Activated CD4-positive, alpha-beta T cell treated with anti-CD3 and anti-CD28 coated beads, Interleukin-2, Interleukin-6, amounts not matched to agents 100 ng/mL and 50 ng/mL, durations not matched to agents 16 hours and 8 hours (primary cell): ENCODE results near the gene KANK3.
A peak's percentile ranks its signal among the peaks of the same experiment; 100 is the strongest.
"Not testable (repeated sequence)": the region's sequence is repeated elsewhere in the genome, so short reads cannot be mapped to it uniquely, and the experiment has no call there.

Experiments used
- DNase-seq: peaks from one replicate; pipeline ENCODE4 v3.0.0-alpha.2; 2020

Gene KANK3

DNA sequence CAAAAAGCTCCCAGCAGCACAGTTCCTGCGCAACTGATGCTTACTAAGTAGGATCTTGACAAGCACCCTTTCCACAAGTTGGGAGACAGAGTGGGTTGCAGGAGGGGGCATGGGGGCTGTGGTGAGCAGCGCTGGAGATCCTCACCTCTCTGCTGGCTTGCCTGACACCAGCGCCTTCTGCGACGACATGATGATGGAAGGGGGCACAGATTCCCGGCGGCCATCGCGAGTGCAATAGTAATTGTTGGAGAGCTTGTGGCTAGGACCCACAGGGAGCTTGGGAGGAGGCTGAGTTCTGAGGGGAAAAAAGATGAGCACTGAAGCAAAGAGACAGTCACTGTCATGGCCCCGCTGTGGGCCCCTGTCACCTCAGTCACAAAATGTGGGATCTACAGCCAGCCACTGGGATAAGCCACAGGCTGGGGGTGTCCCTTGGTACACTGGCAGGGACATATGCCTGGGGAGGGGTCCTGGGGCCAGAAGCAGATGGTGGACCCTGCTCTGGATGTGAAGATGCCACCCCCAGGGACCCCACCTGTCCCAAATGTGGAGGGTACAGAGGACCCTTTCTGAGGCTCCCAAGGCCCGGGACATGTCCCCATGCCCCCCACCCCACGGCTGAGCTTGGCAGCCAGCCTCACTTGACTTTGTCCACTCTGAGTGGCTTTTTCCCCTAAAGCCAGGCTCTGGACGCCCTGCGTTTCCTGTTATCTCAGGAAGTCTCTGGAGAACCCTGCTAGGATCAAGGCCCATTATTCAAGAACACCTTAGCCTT, 26.5 kb downstream of the KANK3 start:
- no peak for DNase-seq

DNA sequence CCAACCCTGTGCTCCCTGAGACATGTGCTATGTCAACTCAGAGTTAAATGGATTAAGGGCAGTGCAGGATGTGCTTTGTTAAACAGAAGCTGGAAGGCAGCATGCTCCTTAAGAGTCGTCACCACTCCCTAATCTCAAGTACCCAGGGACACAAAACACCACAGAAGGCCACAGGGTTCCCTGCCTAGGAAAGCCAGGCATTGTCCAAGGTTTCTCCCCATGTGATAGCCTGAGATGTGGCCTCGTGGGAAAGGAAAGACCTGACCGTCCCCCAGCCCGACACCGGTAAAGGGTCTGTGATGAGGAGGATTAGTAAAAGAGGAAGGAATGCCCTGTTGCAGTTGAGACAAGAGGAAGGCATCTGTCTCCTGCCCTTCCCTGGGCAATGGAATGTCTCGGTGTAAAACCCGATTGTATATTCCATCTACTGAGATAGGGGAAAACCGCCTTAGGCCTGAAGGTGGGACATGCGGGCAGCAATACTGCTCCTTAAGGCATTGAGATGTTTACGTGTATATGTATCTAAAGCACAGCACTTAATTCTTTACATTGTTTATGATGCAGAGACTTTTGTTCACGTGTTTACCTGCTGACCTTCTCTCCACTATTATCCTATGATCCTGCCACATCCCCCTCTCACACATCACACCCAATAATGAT, 28.0 kb downstream of the KANK3 start:
- not testable (repeated sequence) for DNase-seq

DNA sequence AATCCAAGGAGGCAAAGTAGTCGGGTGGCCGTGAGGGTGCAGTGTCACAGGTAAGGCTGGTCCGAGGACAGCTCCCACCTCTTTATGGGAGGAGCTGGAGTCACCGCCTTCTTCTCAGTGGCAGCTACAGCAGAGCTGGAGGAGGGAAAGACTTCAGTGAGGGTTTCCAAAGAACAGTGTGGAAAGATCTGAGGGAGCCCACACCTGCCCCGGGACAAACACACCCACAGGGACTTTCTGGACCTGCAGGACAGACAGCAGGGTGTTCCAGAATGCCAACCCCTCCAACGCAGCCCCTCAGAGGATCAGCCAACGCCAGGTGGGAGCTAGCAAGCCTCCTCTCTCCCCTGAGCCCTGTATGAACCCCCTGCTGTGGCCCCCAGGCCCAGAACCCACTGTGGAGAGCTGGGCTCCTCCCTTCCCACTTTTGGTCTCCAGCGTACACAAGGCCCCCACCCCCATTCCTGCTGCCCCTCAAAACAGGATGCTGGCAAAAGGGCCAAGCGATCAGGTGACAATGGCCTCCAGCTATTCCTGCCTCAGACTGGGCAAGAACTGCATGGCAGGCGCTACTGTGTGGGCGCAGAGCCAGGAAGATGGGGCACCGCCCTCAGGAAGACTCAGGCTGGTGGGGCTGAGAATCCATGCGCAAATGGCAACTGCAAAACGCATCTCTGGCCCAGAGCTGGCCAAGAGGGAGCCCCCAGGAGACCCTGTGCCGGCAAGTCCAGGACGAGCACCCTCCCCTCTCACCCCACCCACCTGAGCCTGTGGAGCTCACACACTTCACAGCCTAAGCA, 31.4 kb downstream of the KANK3 start:
- no peak for DNase-seq

- DNase-seq: no peak
Observed at GRCh38 chr19:8310342-8311055, 32.6 kb downstream of the KANK3 start.

GRCh38 chr19:8308891-8309291, 34.2 kb downstream of the KANK3 start:
- DNase-seq: no peak

- peak; percentile 93 for DNase-seq
Observed at GRCh38 chr19:8307965-8308866, 34.8 kb downstream of the KANK3 start, which contains the start of gene CD320. CD320 (minus strand) TSS chr19:8308358; CDS start chr19:8308290, 68 bp downstream.

- peak; percentile 10 for DNase-seq
Observed at GRCh38 chr19:8307400-8307964, 35.6 kb downstream of the KANK3 start.

- DNase-seq: peak; percentile 1
Observed at GRCh38 chr19:8306235-8307054, 36.6 kb downstream of the KANK3 start.

DNA sequence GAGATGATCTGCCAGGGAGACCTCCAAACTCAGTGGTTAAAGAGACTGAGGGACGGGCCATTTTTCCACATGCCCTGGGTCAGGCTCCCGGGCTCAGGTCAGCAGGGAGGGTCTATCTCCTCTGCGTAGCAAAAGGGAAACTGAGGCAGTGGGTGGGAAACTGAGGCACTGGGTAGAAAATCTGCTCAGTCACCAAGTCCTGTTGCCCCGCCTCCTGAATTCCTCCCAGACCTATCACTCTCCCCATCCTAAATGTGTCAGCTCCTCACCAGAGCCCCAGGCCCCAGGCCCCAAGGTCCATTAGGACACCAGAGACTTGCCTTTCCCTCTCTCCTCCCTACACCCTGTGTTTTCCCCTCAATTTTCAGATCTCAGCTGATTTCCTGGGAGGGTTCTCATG, 37.3 kb downstream of the KANK3 start:
- peak; percentile 0 for DNase-seq

DNA sequence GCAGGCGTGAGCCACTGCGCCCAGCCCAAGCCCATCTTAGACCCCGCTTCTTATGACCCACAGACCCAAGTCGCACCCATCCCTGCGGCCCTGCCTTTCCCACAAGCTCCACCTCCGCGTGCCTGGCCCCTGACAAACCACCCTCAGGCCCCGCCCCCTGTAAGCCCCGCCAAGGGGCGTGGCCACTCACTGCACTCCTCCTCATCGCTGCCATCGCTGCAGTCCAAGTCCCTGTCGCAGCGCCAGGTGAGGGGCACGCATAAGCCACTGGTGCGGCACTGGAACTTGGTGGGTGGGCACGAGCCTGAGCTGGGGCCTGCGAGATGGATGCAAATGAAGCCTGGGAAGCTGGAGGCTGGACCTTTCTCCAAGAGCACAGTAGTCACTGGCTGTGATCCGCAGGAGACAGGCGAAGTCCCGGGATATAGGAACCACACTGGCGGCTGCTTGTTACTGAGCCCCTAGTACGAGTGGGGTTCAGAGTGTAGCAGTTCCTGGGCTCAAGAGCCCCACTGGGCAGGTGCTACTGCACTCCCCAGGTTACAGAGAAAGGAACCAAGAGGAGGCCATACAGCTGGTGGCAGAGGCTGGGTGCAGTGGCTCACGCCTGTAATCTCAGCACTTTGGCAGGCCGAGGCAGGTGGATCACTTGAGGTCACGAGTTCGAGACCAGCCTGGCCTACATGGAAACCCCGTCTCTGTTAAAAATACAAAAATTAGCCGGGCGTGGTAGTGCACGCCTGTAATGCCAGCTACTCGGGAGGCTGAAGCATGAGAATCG, 38.0 kb downstream of the KANK3 start:
- peak; percentile 32 for DNase-seq

DNA sequence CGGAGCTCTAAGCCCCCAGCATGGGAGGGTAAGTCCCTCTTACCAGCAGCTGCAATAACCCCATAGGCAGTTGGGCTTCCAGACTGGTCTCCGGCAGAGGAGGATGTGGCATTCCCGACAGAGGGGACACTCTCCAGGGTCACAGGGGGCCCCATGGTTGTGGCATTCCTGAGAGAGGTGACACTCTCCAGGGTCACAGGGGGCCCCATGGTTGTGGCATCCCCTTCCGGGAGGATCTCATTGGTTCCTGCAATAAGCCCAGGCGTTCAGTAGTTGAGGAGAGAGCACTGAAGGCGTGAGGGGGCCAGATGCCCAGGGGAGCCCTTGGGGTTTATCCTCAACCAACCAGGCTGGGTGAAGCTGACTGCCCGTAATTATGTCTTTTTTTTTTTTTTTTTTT, 40.3 kb downstream of the KANK3 start:
- no peak for DNase-seq

DNA sequence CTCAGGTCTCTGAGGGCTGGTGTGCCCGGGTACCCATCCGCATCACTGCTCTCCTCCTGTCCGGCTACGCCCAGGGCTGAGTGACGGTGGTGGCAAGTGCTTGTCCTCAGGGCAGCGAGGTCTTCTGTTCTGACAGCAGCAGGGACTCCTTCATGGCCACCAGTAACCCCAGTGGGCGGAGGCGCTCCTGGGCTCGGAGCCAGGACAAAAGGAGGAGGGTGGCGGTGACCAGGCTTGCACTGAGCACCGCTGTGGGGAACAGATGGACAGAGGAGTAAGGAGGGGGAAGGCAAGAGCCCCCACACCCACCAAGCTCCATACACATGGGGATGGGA, 40.7 kb downstream of the KANK3 start:
- no peak for DNase-seq

DNA sequence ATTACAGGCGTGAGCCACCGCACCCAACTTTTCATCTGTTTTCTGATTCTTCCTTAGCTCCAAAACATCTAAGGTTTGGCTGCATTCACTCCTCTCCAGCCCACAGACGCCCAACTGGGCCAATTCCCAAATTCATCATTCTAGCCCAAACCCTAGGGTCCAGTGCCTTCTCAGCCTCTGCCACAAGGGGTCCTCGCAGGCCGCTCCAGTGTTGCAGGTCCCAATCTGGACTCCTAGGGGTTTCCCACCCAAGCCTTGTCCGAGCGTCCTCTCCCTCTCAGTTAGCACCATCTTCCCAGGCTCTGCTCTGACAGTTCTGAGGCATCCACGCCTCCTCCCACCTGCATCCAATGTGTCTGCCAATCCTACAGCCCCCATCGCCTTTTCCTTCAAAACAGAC, 51.7 kb downstream of the KANK3 start:
- DNase-seq: not testable (repeated sequence)

DNA sequence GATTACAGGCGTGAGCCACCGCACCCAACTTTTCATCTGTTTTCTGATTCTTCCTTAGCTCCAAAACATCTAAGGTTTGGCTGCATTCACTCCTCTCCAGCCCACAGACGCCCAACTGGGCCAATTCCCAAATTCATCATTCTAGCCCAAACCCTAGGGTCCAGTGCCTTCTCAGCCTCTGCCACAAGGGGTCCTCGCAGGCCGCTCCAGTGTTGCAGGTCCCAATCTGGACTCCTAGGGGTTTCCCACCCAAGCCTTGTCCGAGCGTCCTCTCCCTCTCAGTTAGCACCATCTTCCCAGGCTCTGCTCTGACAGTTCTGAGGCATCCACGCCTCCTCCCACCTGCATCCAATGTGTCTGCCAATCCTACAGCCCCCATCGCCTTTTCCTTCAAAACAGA, 66.6 kb downstream of the KANK3 start:
- not testable (repeated sequence) for DNase-seq
